Right ventricle myocardium superior (tissue), 1 donor: Measurements from ENCODE around the gene PLXDC1. TPM values are rescaled to one million over a fixed set of nuclear protein-coding genes. Genes with fewer than 3 reads are reported as not detected.

Experiments
- ATAC-seq: fragments of 200-7000 bp; cut with Tn5 transposase; one replicate; pipeline ENCODE4 v1.9.1; 2020; ENCODE audit warnings: mild to moderate bottlenecking; ENCODE audit not compliant: poor library complexity
- DNase-seq: peaks from one replicate; pipeline ENCODE4 v3.0.0-alpha.2; 2020
- intact Hi-C: fragments of 100-400 bp; cut with DNase I; formaldehyde crosslinking; loops from one replicate; pipeline ENCODE4 v1.11.2; 2022
- total RNA-seq: library from RNA; stranded (reverse); fragmentation: NEBNext Ultra II Directional; extraction: Animal tissue kit (Norgen Biotek cat#: 25700); gene quantifications from one replicate; pipeline ENCODE4 v1.2.1, GENCODE V29; 2021
- donor health status: DM: no; HTN: yes; CAD: no; lungs with severe emphysema.

Gene PLXDC1
- total RNA-seq, 1 donor from 2014 or later: 14.1 TPM

DNA sequence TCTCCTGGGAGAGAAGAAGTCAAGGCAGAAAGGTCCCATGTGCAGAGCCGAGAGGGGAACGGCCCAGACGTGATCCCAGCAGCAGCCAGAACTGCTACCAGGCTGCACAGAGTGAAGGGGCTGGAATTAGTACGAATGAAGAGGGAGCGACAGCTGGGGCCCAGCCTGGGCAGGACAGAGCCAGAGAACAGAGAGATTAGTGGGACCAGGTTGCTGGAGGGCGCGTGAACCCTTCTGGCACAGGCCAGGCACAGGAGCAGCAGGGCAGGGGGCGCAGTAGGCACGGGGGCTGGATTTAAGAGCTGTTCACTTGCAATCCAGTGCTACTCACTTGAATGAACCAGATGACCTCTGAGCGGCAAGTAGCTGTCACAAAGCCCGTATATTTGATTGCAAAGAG, 66.9 kb downstream of the PLXDC1 start:
- ATAC-seq (no peak), DNase-seq (no peak)
- intact Hi-C loops: no loop called here

DNA sequence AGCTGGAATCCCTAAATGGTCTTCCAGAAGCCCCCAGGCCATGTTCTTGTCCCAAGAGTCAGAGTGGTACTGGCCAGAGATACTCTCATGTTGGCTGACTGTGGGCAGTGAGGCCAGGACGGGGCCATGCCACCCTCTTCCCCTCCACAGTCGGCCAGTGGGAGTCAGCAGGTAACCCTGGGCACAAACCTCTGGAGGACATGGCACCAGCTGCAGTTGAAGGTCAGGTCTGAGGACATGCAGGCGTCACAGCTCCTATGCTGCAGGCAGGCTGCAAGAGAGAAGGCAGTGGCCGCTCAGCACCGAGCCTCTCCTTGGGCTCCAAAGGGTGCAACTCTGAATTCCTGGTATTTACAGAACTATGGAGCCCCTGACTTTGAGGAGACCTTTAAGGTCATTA, 68.2 kb downstream of the PLXDC1 start:
- DNase-seq (no peak), ATAC-seq (peak; percentile 22)
- intact Hi-C loops: no loop called here

DNA sequence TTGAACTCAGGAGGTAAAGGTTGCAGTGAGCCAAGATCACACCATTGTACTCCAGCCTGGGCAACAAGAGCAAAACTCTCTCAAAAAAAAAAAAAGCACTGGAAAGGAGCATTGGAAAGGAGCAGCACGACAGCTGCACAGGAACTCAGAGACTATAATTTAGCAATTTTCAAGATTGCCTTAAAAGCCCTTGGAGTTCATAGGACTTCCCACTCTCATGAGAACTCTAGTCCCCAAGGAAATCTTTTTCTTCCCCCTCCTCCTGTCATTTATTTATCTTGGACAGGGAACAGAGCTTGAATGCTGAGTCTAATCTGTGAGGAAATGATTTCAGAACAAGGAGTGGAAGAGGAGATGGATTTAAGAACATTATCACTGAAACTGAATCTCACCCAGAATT, 69.0 kb downstream of the PLXDC1 start:
- peak; percentile 78 for ATAC-seq
- DNase-seq: no peak
- intact Hi-C loops: no loop called here

DNA sequence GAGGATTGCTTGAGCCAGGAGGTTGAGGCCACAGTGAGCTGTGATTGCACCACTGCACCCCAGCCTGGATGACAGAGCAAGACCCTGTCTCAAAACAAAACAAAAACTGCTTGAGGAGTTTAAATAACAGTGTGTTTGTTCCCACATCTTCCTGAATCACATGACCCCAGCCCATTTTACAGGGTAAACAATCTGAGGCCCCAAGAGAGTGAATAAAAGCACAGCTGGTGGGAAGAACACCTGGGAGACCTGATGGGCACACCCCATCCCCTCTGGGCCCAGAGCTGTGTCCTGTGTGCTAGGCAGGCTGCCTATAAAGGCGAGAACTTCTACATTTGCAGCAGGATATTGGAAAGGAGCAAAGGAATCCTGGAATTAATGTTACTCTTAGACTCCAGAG, 69.6 kb downstream of the PLXDC1 start:
- no peak for ATAC-seq
- intact Hi-C loops: no loop called here
- no peak for DNase-seq

DNA sequence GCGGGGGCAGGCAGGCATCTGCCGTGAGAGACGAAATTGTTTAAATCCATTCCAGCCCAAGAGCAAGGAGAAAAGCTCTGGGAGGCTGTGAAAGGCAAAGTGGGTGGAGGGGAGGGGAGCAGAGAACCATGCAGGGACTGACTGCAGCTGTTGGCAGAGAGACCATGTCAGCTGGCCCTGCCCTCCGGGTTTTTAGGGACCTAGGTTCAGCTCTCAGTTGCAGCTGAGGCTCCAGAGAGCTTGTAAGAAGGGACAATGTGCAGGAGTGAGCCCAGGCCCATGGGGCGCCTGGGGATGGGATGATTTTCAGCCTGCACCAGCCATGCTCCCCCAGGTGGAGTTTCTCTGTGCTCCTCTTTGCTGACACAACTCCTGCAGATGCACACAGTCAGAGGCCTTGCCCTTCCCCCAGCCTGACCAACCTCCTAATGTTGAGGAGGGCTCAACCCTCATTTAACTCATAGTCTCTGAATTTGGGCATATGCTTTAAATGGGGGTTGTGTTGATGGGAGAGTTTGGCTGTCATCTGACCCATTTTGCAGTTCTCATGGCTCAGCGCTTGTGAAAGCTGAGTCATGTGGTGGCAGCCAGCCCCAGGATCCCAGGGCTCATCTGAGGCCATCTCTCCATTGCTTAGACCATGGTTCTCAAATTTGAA, 70.9 kb downstream of the PLXDC1 start:
- peak; percentile 72 for DNase-seq
- intact Hi-C loops: no loop called here
- ATAC-seq: peak; percentile 68

DNA sequence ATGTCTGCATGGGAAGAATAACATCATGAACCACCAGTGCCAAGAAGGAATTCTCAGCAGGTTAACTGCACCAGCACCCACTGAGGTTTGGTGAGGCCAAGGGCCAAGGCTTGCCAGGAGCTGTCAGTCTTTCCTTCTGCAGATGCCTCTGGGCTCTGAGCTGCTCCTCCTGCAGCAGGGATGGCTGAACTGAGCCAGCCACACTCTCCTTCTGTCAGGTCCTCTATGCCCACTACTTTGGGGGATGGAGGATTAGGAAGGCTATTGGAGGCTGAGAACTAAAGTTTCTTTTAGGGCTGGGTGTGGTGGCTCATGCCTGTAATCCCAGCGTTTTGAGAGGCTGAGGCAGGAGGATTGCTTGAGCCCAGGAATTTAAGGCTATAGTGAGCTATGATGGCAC, 71.6 kb downstream of the PLXDC1 start:
- ATAC-seq (no peak), DNase-seq (no peak)
- intact Hi-C loops: no loop called here

DNA sequence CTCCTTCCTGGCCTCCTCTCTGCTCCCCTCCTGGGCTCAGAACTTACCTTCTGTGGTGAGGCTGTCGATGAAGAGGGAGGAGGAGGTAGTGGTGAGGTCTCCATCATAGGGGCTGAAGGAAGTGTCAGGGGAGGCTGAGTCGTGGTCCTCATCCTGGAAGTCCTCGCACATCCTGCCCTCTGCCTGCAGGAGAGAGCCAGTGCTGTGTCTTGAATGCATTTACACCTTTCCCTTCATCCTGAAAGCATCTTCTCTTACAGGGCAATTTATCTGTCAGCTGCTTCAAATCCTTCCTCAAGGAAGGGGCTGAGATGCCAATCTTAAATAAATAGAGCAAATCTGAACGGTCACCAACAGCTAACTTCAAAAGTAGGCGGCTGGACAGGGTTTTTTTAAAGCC, 73.6 kb downstream of the PLXDC1 start:
- intact Hi-C loops: no loop called here
- ATAC-seq (no peak), DNase-seq (no peak)

DNA sequence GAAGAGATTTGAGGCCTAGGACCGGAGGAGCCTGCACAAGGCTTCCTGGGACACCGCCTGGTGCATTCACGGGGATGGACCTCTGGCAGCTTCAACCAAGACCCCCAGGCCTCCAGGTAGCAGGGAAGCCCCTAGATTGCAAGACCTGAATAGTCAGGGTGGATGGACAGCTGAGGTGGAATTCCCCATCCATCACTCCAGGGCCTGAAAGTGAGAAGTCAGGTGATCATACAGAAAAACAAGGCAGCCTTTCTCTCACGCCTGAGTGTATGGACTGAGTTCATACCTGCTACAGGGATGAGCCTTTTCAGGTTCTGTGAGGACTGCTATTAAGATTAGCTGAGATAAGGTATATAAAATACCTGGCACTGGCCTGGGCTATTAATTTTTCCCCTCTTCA, 74.2 kb downstream of the PLXDC1 start:
- intact Hi-C loops: no loop called here
- DNase-seq (no peak), ATAC-seq (no peak)

DNA sequence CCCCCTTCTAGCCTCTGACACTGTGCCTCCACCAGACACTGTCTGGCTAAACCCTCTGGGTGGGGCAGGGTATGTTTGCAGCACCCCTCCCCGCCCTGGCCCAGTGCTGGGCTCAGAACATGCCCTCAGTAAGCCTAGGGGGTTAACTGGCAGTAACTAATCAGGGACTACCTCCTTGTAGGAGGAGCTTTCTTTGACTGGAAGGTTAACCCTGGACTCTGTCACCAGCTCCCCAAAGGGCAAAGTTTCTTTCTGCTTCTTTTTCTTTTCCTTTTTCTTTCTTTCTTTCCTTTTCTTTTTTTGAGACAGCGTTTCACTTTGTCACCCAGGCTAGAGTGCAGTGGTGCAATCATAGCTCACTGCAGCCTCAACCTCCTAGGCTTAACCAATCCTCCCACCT, 76.8 kb downstream of the PLXDC1 start:
- DNase-seq (no peak), ATAC-seq (no peak)
- intact Hi-C loops: no loop called here

DNA sequence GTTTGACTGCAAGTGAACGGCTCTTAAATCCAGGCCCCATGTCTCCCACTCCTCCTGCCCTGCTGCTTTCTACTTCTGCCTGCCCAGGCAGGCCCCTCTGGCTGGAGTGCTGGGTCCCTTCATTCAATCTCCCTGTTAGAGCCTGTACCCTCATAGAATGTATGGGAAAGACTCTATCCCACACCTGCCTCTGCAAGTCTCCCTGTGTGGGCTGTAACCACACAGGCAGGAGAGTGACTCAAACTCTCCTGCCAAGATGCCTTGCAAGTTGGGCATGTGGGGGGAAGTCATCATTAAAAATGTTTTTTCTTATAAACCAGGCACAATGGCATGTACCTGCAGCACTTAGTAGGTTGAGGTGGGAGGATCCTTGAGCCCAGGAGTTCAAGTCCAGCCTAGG, 77.5 kb downstream of the PLXDC1 start:
- intact Hi-C loops: no loop called here
- DNase-seq (no peak), ATAC-seq (no peak)

DNA sequence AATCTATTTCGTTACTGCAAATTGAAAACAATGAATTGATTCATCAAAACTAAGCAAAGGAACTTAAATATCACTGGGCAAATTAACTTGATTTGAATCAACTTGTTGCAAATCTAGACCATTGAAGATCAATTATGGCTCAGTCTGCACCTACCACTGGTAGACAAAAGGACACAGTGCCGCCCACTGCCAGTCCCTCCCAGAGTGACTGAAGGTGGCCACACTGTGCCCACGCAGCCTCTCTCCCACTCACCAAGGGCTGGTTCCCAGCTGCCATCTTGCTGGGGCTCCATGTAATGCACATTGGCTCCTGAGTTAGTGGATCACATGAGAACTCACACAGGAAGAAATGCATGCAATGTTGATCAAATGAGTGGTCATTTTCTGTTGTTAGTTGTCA, 78.1 kb downstream of the PLXDC1 start:
- ATAC-seq (no peak), DNase-seq (no peak)
- intact Hi-C loops: no loop called here

DNA sequence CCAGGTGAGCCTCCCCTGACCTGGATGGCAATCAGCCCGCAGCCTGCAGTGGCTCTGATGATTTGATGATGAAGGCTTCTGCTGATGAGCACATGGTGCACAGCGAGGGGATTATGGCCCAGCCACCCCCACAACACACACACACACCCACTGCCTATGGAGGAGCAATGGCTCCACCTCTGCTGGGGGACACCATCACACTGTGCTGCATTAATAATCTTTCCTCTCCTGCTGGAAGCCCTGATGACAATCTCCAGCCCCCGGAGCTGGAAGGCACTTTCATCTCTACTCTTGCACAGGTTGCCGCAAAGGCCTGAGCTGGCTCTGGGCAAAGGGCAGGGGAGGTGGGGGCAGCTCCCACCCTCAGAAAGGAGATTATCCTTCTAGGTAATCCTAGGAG, 79.9 kb downstream of the PLXDC1 start:
- DNase-seq (no peak), ATAC-seq (no peak)
- intact Hi-C loops: no loop called here

DNA sequence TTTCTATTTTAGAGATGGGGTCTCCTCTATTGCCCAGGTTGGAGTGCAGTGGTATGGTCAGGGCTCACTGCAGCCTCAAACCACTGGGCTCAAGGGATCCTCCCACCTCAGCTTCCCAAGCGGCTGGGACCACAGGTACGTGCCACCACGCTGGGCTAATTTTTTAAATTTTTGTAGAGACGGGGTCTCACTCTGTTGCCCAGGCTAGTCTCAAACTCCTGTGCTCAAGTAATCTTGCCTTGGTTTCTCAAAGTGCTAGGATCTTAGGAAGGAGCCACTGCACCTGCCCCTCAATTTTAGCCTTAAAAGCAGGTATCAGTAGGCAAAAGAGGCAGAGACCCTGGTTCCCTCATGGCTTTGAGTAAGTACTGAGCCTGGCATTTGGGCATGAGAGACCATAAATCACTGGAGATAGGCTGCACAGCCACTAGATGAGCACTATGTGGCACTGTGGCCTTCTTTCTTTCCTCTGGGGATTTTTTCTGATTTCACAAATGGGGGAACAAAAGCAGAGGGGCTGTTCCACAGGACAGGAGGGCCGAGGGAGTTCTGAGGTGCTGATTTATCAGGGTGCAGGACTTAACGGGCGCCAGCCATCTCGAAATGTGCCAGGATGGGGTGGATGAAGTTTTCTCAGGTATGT, 82.2 kb downstream of the PLXDC1 start:
- intact Hi-C loops: loop anchor here (5.0 kb wide), 1 partner anchor 83 kb away; the partner anchor contains the start of gene PLXDC1
- no peak for DNase-seq

DNA sequence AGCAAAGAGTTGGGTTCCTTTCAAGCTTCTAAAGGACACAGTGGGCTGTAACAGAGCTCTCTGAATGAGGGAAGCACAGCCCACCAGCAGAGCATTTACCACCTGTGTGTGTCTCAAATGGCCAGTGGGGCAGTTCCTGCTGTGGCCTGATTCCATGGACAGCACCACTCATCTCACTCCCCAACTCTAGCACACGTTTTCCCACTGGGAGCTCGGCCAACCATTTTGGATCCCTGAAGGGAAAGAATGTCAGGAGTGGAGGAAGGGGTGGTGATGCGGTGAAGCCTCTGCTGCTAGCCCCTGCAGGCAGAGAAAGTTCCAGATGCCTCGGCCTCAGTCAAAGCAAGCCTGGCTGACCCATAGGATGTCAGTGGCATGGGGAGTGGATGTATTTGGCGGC, 86.6 kb downstream of the PLXDC1 start:
- intact Hi-C loops: loop anchor here (5.0 kb wide), 1 partner anchor 87 kb away; the partner anchor contains the start of gene PLXDC1
- DNase-seq (no peak), ATAC-seq (no peak)

More for the DNA sequence above, 82.2 kb downstream of the PLXDC1 start:
- ATAC-seq: peak; percentile 69

DNA sequence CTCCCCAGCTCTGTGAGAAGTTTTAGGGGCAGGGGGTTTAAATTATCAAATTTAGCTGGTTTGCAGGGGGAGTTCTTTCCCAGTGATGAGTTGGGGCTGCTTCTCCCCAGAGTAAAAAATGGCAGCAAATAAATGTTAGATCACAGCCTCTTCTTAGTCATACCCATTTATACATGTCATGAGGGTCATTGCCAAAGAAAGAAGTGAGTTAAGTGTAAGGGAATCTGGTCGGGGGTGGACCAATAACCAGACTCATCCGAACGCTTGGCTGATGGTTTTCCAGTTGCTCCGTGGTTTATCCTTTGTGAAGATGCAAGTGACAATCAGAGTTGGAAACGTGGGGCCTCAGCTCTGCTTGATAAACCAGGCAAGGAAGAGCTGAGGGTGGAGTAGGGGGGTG, 87.1 kb downstream of the PLXDC1 start:
- ATAC-seq: no peak
- intact Hi-C loops: no loop called here
- no peak for DNase-seq

DNA sequence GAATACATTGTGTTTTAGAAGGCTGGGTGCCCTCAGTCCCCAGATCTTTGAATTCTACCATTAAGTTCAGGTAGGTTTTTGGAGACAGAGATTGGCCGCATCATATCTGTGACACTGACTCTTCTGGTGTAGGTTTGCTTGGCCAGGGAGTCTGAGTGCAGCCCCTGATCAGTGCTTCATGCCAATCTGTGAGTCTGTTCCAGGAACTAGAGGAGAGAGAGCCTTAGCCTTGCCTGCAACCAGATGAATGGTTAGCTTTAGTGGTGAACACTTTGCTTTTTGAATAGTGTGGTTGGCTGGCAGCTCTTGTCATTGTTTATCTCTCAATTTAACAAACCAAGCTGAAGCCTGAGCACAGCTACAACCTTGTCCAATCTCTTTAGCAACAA, 87.8 kb downstream of the PLXDC1 start:
- DNase-seq (no peak), ATAC-seq (no peak)
- intact Hi-C loops: no loop called here

DNA sequence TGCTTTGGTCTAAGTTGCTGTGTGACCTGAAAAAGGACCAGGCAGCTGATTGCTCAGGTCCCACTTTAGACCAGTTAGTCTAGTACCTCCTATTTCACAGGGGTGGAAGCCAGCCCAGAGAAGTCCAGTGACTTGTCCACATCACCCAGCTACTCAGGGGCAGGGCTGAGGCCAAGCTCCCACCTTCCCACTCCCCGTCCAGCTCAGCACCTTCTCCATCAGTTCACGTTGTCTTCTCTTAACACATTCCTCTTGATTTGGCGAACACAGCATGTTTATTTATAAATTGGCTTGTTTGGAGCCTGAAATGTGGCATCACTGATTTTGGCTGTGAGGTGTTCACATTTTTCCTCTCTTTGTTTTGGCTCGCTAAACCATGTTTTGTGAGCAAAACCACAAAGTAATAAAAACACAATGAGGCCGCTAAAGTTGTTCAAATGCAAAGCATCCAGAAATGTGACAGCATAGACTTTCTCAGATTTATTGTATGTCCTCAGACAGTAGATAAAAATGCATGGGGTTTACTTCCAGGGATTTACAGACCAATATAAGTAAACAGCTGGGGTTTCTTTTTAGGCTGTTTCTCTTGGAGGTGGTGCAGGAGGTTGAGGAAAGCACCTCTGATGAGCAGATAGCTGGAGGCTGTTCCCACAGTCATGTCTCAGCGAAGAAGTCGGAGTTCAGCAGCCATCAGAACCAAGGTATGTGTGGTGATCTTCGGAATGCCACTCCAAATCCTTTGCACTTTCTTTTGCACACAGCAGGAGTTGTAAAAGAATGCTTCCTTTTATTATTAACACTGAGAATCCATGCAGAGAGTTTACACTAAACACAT, 88.4 kb downstream of the PLXDC1 start:
- no peak for DNase-seq
- intact Hi-C loops: no loop called here
- no peak for ATAC-seq

DNA sequence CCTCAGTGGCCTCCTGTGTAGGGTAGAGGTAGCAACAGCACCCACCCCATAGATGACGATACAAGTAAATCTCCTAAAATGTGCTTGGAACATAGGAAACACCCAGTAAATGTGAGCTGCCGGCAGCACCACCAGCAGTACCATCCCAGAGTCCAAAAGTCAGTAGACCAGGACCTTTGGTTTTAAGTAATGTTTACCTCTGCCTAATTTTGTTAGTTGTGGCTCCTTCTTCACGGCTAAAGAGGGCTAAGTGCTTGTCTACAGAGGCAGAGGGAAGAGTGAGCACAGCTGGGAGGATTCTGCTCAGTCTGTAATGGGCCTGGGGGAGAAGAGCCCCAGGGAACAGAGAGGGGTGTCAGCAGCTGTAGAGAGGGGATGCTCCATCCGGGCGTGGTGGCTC, 92.9 kb downstream of the PLXDC1 start:
- ATAC-seq (no peak), DNase-seq (no peak)
- intact Hi-C loops: no loop called here

DNA sequence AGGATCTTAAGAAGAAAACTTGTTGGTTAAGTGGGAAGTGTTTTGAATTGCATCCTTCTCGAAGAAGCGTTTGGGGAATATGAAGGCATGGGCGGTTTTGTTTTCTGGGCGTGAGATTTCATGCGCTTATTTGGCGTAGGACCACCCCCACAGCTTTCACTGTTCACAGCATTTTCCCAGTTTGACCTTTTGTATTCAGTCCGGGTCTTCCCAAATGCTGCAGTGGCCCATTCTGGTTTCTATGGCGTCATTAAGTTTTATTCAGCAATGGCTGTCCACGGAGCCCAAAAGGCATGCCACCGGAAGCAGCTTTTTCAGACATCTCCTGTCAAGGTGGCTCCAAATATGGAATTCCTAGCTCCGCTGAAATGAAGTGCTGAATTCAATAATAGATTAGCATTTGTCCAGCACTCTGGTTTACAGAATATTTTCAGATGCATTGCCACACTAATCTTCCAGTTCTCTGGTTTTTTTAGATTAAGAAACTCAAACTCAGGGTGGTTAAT, 93.7 kb downstream of the PLXDC1 start:
- ATAC-seq: no peak

More for the DNA sequence above, 93.7 kb downstream of the PLXDC1 start:
- DNase-seq: no peak
- intact Hi-C loops: no loop called here
